ENCODE measurements around the gene ISM1.

ISM1 gene

GRCh38 chr20:13340088-13340487 lies 119.0 kb downstream of the ISM1 start:
- DNase-seq (ENCODE audit: extremely low read depth in 1 of 2, low read depth in 1 of 2): no peak

- no peak for DNase-seq (ENCODE audit: extremely low read depth in 1 of 2, low read depth in 1 of 2)
Observed at GRCh38 chr20:13341737-13342393, 120.8 kb downstream of the ISM1 start.

GRCh38 chr20:13342469-13343242 lies 121.6 kb downstream of the ISM1 start:
- no peak for DNase-seq (ENCODE audit: extremely low read depth in 1 of 2, low read depth in 1 of 2)

DNA sequence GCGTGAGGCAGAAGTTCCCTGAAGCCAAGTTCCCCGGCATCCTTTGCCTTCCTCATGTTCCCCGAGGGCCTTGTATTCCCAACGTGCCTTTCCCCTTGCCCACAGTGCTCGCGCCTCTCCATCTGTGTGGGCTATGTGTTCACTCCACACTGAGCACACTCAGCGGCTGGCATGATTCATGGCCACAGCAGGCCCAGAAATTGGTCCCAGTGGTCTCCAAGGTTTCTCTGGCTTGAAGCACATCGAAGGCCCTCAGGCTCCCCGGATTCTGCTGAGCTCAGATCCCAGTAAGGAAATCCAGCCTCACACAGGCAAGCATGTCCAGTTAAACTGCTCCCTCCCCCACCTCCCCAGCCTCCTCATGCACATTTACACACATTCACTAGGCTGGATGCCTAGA lies 123.6 kb downstream of the ISM1 start:
- DNase-seq (ENCODE audit: extremely low read depth in 1 of 2, low read depth in 1 of 2): no peak

- no peak for DNase-seq (ENCODE audit: extremely low read depth in 1 of 2, low read depth in 1 of 2)
Observed at GRCh38 chr20:13348311-13349234, 127.5 kb downstream of the ISM1 start.

DNA sequence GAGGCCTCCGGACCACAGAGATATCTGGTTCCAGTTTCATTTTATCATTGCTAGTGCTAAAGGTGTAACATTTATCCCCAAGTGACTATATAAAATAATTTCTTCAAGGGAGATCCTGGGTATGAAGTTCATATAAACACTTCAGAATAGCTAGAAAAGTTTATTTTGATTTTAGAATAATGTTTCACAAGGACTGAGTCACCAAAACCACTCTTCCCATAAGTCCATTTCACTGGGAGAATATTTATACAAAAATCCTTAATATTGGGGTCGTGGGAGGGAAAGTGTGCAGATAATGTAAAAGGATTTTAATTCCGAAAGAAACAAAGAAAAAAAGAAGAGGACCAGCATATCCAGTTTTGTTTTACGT lies 128.1 kb downstream of the ISM1 start:
- DNase-seq (ENCODE audit: extremely low read depth in 1 of 2, low read depth in 1 of 2): no peak
